Measurements from ENCODE around the gene NACC2. TPM values are rescaled to one million over a fixed set of nuclear protein-coding genes. Genes with fewer than 3 reads are reported as not detected.

Gene NACC2
- total and polyA plus RNA-seq, 9 of the 15 experiments (the other 6 are each of a cell fraction or from before 2014, with no cell fraction given) = 0.70 to 25.1 (median 5.6) TPM

DNA sequence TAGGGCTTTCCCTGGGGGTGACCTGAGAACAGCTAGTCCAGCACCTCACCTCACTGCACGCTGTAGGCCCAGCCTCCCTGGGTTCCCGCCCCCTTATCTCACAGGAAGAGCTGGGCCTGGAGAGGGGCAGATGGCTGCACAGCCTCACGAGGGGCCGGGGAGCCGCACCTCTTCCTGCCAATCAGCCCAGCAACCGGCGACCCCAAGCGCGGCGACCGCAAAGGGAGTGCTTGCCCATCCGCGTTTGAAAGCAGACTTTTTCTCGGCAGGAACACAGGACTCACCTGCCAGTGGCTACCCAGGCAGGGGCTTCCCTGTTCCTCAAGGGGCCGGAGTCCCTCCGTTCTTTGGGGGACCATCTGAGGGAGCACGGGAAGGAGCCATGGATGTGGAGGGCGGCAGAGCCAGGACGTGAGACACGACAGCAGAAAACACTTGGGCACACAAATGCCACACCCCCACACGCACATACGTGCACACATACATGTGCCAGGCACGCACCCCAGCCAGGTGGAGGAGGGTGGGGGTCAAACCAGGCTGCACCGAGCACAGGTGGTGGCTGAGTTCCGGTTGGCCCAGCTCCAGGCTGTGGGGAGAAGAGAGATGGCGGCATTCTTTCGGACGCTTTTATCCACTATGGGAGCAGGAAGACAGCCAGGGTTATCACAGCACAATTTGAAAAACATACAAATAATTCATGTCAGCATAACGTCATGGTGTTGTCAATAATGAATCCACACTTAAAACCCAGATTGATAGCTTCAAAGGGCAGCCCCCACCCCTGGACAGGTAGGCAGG is 12.3 kb upstream of the NACC2 start (continued):
- TF ChIP-seq, protein P1, sequence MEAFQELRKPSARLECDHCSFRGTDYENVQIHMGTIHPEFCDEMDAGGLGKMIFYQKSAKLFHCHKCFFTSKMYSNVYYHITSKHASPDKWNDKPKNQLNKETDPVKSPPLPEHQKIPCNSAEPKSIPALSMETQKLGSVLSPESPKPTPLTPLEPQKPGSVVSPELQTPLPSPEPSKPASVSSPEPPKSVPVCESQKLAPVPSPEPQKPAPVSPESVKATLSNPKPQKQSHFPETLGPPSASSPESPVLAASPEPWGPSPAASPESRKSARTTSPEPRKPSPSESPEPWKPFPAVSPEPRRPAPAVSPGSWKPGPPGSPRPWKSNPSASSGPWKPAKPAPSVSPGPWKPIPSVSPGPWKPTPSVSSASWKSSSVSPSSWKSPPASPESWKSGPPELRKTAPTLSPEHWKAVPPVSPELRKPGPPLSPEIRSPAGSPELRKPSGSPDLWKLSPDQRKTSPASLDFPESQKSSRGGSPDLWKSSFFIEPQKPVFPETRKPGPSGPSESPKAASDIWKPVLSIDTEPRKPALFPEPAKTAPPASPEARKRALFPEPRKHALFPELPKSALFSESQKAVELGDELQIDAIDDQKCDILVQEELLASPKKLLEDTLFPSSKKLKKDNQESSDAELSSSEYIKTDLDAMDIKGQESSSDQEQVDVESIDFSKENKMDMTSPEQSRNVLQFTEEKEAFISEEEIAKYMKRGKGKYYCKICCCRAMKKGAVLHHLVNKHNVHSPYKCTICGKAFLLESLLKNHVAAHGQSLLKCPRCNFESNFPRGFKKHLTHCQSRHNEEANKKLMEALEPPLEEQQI (IDR thresholded peaks at IDR 0.05) = no peak
- TF ChIP-seq ZNF347 (CRISPR knock-in tag; IDR thresholded peaks at IDR 0.05; ENCODE audit: low read depth) (no peak), XRCC5 (IDR thresholded peaks at IDR 0.05; ENCODE audit: low read depth, low read length) (no peak), TRIM24 (IDR thresholded peaks at IDR 0.05) (peak in 1 of 2 experiments; percentile 35; a peak in 1 of 4 replicates), POLR2G (IDR thresholded peaks at IDR 0.05; ENCODE audit: low read depth, low read length) (peak; percentile 85), ARNT (IDR thresholded peaks at IDR 0.05) (0 out of 4 replicates have a peak, but pooled peaks of 1 of the 2 experiments have one; percentile 28), ETV5 (CRISPR knock-in tag; IDR thresholded peaks at IDR 0.05; ENCODE audit: low read depth) (peak; percentile 28; the same call in 1 of the 2 replicates), HNRNPUL1 (IDR thresholded peaks at IDR 0.05; ENCODE audit: low read length) (no peak), ELF2 (CRISPR knock-in tag; IDR thresholded peaks at IDR 0.05) (no peak), MYNN (IDR thresholded peaks at IDR 0.05) (no peak), MYNN (CRISPR knock-in tag; IDR thresholded peaks at IDR 0.05) (no peak), BMI1 (IDR thresholded peaks at IDR 0.05; ENCODE audit: low read length) (no peak), CTBP1 (IDR thresholded peaks at IDR 0.05; ENCODE audit: borderline replicate concordance) (no peak; the same call in 1 of the 2 replicates), ELF1 (tag; IDR thresholded peaks at IDR 0.05) (no peak; the same call in 1 of the 2 replicates), HMGXB4 (CRISPR knock-in tag; IDR thresholded peaks at IDR 0.05) (no peak)
- TF ChIP-seq, protein P2, sequence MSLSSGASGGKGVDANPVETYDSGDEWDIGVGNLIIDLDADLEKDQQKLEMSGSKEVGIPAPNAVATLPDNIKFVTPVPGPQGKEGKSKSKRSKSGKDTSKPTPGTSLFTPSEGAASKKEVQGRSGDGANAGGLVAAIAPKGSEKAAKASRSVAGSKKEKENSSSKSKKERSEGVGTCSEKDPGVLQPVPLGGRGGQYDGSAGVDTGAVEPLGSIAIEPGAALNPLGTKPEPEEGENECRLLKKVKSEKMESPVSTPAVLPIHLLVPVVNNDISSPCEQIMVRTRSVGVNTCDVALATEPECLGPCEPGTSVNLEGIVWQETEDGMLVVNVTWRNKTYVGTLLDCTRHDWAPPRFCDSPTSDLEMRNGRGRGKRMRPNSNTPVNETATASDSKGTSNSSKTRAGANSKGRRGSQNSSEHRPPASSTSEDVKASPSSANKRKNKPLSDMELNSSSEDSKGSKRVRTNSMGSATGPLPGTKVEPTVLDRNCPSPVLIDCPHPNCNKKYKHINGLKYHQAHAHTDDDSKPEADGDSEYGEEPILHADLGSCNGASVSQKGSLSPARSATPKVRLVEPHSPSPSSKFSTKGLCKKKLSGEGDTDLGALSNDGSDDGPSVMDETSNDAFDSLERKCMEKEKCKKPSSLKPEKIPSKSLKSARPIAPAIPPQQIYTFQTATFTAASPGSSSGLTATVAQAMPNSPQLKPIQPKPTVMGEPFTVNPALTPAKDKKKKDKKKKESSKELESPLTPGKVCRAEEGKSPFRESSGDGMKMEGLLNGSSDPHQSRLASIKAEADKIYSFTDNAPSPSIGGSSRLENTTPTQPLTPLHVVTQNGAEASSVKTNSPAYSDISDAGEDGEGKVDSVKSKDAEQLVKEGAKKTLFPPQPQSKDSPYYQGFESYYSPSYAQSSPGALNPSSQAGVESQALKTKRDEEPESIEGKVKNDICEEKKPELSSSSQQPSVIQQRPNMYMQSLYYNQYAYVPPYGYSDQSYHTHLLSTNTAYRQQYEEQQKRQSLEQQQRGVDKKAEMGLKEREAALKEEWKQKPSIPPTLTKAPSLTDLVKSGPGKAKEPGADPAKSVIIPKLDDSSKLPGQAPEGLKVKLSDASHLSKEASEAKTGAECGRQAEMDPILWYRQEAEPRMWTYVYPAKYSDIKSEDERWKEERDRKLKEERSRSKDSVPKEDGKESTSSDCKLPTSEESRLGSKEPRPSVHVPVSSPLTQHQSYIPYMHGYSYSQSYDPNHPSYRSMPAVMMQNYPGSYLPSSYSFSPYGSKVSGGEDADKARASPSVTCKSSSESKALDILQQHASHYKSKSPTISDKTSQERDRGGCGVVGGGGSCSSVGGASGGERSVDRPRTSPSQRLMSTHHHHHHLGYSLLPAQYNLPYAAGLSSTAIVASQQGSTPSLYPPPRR (CRISPR knock-in tag; IDR thresholded peaks at IDR 0.05; ENCODE audit: borderline replicate concordance) = no peak

All from K562 (cell line).